Measurements from ENCODE around the gene E4F1.

DNA sequence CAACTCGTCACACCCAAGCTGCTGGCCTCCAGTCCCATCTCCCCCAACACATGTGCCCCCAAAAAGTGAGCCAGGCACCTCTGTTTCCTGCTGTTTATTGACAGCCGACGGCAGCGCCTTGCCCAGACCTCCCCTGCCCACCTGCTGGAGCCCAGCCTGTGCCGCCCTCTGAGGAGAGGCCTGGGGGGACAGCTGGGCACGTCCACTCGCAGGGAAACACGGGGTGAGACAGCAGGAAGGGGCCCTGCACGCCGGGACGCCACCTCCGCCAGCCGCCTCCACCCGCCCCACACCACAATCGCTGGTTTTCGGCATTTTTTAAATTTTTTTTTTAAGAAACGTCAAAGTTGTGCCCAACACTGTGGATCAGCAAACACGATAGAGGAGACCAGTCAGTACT lies 46.3 kb upstream of the E4F1 start:
- TF ChIP-seq, protein P1, sequence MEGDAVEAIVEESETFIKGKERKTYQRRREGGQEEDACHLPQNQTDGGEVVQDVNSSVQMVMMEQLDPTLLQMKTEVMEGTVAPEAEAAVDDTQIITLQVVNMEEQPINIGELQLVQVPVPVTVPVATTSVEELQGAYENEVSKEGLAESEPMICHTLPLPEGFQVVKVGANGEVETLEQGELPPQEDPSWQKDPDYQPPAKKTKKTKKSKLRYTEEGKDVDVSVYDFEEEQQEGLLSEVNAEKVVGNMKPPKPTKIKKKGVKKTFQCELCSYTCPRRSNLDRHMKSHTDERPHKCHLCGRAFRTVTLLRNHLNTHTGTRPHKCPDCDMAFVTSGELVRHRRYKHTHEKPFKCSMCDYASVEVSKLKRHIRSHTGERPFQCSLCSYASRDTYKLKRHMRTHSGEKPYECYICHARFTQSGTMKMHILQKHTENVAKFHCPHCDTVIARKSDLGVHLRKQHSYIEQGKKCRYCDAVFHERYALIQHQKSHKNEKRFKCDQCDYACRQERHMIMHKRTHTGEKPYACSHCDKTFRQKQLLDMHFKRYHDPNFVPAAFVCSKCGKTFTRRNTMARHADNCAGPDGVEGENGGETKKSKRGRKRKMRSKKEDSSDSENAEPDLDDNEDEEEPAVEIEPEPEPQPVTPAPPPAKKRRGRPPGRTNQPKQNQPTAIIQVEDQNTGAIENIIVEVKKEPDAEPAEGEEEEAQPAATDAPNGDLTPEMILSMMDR (IDR thresholded peaks at IDR 0.05) = no peak
- TF ChIP-seq POLR2A (IDR thresholded peaks at IDR 0.05) = no peak
- TF ChIP-seq EP300 (IDR thresholded peaks at IDR 0.05) = no peak

Data from tibial nerve (tissue), 4 donors.